ES-I3 (cell line): ENCODE measurements around the gene PHEX.

Experiments
- H3K36me3 ChIP-seq: 2 replicates; pipeline ENCODE4 v1.6.1; 2013; ENCODE audit warnings: mild to moderate bottlenecking, low read length, control low read depth, moderate library complexity; ENCODE audit not compliant: insufficient read depth
- H3K4me1 ChIP-seq: 2 replicates; pipeline ENCODE4 v1.6.1; 2013; ENCODE audit warnings: mild to moderate bottlenecking, control low read depth, low read length; ENCODE audit not compliant: insufficient read depth
- H3K9ac ChIP-seq: 2 replicates; pipeline ENCODE4 v1.6.1; 2013; ENCODE audit warnings: low read depth, mild to moderate bottlenecking, low read length, moderate library complexity
- H3K9me3 ChIP-seq: 2 replicates; pipeline ENCODE4 v1.6.1; 2013; ENCODE audit warnings: mild to moderate bottlenecking, low read length, moderate library complexity; ENCODE audit not compliant: control insufficient read depth, insufficient read depth

The PHEX gene

DNA sequence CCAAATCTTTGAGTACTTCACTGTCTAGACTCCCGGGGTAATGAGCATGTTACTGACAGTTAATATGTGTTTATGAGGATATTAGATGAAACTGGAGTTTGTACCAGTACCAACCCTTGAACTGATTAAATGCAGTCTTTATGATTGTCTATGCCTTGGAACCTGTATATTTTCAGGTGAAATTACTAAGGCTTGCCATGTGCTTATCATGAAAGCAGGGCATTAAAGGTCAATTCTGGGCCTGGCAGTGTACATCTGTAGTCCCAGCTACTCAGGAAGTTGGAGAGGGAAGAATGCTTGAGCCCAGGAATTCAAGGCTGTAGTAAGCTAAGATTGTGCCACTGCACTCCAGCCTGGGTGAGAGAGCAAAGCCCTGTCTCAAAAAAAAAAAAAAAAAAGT is 27.6 kb downstream of the PHEX start:
- Histone ChIP-seq H3K36me3 (no peaks in the 10 kb centered on the region), H3K9me3 (no peaks in the 10 kb centered on the region), H3K4me1 (peaks cover 13% of the 10 kb centered on the region), H3K9ac (no peak overlapping the region)

DNA sequence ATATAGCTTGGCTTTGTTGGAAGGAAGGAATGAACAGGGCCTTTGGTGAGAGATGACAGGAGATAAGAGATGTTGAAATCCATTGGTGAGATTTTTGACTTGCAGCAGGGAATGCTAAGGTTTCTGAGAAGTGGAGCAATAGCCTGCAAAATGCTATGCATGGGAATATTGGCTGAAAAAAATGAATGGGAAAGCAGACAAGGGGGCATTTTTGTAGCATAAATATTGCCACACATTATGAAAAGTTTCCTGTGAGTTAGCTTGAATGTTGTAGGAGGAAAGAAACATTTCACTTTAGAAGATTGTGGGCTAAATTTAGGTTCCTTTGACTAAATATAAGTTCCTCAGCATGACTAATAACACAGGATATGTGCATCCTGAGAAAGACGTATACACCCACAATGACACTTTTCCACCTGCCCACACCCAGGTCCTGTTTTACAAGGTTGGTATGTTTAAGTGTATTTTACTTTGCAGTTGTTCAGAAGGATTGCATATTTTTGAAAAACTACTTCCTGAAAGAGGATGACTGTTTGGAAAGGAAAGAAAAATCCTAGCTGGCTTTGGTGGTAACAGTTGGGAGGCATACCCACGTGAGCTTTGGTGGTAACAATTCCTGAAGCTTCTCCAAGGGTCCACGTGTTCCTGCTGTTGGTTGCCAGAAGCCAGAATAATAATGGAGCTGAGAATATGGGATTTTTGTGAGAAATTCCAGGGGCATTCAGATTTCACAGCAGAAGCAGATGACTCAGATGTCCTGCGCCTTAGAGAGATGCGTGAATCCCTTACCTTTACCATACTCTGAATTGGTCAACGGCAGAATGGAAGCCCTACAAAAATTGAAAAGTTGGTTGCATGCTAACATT is 28.5 kb downstream of the PHEX start:
- H3K9ac ChIP-seq: no peak overlapping the region
- no peaks in the 10 kb centered on the region for H3K36me3 ChIP-seq
- H3K9me3 ChIP-seq: no peaks in the 10 kb centered on the region
- H3K4me1 ChIP-seq: peaks cover 13% of the 10 kb centered on the region

DNA sequence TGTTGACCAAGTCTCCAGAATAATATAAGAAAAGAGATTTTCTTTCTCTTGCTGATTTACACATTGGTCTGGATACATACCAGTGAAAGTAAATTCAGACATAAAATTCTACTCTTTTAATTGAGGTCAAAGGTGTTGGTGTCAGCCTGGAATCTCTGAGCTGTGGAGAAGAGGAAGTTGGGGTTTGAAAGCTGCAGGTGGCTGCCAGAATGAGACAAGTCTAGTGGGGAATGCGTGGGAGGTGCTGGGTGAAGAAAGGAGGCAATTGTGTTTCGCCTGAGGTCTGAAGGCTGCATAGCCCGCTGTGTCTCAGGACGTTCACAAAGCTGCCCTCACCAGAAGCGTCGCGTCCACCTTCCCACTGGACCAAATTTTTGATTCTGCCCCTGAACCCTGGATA is 31.2 kb downstream of the PHEX start:
- Histone ChIP-seq H3K36me3 (no peaks in the 10 kb centered on the region), H3K9ac (no peak overlapping the region)

DNA sequence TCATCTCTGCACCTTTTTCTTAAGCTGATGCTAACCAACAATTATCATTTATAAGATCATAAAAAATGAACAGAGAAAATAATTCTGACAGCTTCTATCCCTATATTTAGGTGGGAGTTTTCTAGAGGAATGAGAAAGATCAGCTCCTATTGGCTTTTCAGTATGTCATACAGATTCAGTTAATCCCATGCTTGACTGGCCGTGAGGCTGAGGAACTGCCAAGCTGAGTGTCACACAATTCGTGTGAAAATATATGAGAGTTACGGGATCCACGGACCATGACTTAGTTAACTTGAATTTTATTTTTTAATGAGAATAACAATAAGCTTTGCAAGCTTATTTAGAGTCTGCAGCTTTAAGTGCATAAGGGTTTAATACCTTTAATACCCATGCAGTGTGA is 37.5 kb downstream of the PHEX start:
- no peaks in the 10 kb centered on the region for H3K9me3 ChIP-seq
- no peaks in the 10 kb centered on the region for H3K36me3 ChIP-seq
- H3K4me1 ChIP-seq: 0 out of 2 replicates have a peak, but pooled peaks cover 5% of the 10 kb centered on the region
- no peak overlapping the region for H3K9ac ChIP-seq

More for the DNA sequence above, 31.2 kb downstream of the PHEX start:
- no peaks in the 10 kb centered on the region for H3K9me3 ChIP-seq
- peaks cover 13% of the 10 kb centered on the region for H3K4me1 ChIP-seq

DNA sequence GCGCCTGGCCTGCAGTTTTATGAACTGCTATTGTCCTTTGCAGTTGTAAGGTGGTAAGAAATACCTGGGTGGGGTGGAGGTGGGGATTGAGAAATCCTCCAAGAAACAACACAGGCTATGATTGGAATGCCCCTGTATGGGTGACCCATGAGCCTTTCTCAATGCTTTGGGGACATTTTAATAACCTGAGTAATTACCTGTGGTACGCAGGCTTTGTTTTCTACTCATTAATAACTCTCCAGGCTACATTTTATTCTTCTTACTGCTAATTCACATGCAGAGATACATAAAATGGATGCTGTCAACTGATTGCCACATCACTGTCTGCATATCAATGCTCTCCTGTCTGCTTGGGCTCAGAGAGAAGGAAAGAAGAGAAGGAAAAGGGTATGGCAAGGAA is 41.8 kb downstream of the PHEX start:
- H3K9me3 ChIP-seq: no peaks in the 10 kb centered on the region
- no peaks in the 10 kb centered on the region for H3K36me3 ChIP-seq
- peaks cover 14% of the 10 kb centered on the region; the same call in 1 of the 2 replicates for H3K4me1 ChIP-seq
- H3K9ac ChIP-seq: no peak overlapping the region

DNA sequence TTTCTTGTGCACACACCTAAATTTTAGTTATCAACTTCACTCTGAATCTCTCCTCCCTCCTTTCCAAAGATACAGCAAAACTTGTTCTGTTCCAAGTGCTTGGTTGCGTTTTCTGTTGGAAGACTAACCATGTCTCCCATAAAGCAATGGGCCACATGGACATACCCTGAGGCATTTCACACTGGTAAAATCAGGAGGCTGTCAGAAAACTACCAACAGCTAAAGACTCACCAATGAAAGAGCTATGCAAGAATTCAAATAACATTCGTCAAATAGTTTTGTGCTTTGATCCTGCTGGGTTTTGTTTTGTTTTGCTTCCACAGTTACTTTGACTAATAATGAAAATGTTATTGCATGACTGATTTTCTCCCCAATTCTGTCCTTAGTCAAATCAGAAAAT is 46.0 kb downstream of the PHEX start:
- H3K9me3 ChIP-seq: no peaks in the 10 kb centered on the region
- H3K9ac ChIP-seq: no peak overlapping the region
- H3K4me1 ChIP-seq: peaks cover 11% of the 10 kb centered on the region; the same call in 1 of the 2 replicates
- H3K36me3 ChIP-seq: no peaks in the 10 kb centered on the region

DNA sequence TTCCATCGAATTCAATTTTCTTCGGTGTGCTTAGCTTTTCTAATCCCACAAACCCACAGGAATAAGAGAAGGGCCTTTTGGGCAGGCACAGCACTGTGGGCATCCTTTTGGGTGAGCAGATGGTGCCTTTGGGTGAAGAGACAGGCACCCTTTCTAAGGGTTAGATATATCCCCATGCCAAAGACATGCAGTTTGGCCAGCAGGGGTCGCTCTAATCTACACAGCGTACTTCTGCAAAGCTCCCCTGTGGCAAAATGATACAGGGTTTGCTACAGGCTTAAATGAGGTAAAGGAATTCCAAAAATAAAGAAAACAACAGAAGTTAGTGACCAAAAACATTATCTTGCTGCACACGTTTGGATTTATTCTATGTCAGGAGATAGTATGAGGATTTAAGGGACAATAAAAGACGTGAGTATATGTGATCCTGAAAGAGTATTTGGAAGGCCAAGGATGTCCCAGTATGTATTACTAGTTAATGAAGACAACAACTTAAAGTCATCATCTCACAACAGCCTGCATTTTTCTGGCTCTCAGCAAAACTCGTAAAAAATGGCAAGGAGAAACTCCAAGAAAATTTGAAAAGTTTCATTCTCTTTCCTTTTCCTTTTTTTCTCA is 49.5 kb downstream of the PHEX start:
- Histone ChIP-seq H3K9ac (no peak overlapping the region), H3K9me3 (no peaks in the 10 kb centered on the region), H3K36me3 (no peaks in the 10 kb centered on the region), H3K4me1 (peaks cover 9% of the 10 kb centered on the region; the same call in 1 of the 2 replicates)

DNA sequence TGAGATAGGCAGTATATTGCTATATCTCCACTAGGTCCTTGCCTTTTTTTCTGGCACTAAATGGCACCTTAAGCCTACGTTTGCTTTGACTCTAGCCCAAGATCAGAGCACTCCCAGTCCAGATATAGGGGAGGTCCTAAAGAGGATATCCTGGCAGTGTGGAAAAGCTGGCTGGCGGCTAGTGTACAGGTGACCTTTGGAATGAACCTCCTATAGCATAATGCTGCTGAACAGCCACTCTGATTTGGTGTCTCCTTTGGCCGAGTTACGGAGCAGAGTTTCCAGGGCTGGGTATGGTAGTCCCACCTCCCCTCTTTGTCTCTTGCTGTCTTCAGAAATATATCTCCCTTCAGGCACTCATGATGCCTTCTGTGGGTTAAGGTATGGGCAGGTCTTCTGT is 53.9 kb downstream of the PHEX start:
- Histone ChIP-seq H3K36me3 (no peaks in the 10 kb centered on the region), H3K9ac (no peak overlapping the region), H3K9me3 (no peaks in the 10 kb centered on the region)

DNA sequence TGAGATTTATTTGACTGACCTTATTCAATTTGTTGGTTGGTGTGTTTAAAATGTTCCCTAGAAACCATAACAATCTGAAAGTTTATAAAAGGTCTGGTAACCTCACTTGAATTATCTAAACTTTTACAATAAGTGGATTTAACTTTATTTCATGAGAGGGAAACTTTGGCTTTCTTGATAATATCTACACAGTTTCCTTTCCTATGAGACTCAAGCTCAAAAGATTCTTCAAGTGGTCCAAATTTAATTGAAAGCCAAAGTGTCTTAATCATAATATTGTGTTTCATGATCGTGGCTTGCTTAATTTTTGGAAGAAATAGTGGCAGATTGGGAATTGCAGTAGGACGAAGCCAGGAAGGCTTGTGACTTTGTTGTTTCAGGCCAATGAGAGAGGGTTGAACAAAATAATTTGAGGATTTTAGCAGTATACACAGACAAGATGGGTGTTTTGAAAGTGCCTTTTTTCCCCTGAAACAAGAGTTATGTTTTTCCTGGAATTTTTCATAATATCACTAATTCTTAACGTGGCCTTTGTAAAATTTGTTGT is 55.0 kb downstream of the PHEX start:
- no peak overlapping the region for H3K9ac ChIP-seq
- no peaks in the 10 kb centered on the region for H3K36me3 ChIP-seq
- H3K9me3 ChIP-seq: no peaks in the 10 kb centered on the region
- H3K4me1 ChIP-seq: no peaks in the 10 kb centered on the region

More for the DNA sequence above, 53.9 kb downstream of the PHEX start:
- H3K4me1 ChIP-seq: no peaks in the 10 kb centered on the region

DNA sequence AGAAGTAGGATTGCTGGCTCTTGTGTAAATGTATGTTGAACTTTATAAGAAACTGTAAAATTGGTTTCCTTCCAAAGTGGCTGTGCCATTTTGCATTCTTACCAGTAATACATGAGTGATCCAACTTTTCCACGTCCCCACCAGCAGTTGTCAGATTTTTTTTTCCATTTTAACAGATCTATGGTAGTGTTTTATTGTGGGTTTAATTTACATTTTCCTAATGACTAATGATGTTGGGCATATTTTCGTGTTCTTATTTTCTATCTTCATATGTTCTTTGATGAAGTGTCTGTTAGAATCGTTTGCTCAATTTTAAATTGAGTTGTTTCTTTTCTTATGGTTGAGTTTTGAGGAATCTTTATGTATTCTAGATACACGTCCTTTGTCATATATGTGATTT is 56.2 kb downstream of the PHEX start:
- Histone ChIP-seq H3K9ac (no peak overlapping the region), H3K36me3 (no peaks in the 10 kb centered on the region), H3K9me3 (no peaks in the 10 kb centered on the region), H3K4me1 (no peaks in the 10 kb centered on the region)

DNA sequence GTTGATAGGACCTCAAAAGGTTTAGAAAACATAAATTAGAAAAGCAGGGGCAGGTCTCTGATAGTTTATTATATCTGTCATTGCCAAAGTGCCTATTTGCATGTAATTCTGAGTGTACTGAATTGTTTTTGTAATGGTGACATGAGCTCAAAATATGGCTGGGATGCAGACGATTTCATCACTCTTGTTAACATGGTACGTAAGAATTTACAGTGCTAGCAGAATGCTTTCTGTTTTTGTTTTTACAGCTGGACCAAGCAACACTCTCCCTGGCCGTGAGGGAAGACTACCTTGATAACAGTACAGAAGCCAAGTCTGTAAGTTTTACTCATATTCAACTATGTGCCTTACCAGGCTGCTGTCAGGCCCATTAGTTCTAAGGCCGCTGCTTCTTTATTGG is 58.1 kb downstream of the PHEX start:
- Histone ChIP-seq H3K9ac (no peak overlapping the region), H3K4me1 (peaks cover 9% of the 10 kb centered on the region; the same call in 1 of the 2 replicates), H3K36me3 (no peaks in the 10 kb centered on the region), H3K9me3 (no peaks in the 10 kb centered on the region)

DNA sequence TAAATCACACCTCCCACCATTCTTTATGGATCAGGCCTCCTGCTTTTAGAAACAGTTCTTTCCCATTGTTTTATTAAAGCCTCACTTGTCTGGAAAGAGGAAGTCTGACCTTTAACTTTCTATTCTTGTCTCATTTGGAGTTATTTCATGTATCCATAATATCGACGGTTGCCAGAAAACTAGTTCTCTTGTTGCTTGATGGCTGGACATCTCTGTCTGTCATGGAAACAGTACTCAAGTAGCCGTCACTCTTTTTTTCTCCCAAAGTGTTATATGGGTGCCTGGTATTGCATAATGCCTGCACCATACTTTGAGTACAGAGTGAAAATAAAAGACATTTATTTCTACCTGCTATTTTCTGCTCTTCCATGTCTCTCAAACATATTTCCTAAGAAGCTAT is 61.4 kb downstream of the PHEX start:
- Histone ChIP-seq H3K36me3 (no peaks in the 10 kb centered on the region), H3K9me3 (no peaks in the 10 kb centered on the region), H3K9ac (no peak overlapping the region), H3K4me1 (peaks cover 10% of the 10 kb centered on the region; the same call in 1 of the 2 replicates)

DNA sequence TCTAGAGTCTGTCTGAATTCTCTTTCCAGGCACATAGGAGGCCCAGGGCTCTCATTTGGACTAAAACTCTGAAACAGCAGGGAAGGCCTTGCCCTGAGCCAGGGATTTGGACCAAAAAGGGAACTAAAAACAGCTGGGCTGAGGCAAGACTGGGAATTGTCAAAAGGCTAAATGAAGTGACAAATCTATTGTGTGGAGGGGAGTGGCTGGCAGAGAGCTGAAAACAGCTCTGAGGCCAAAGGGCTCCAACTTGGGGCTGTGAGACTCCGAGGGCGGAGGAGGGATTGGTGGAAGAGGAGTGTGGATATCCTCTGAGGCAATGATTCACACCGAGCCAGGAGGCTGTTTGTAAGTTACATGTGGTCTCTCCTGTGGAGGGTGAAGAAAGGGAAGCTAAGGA is 63.2 kb downstream of the PHEX start:
- Histone ChIP-seq H3K4me1 (peaks cover 10% of the 10 kb centered on the region; the same call in 1 of the 2 replicates), H3K36me3 (no peaks in the 10 kb centered on the region), H3K9me3 (no peaks in the 10 kb centered on the region), H3K9ac (no peak overlapping the region)

DNA sequence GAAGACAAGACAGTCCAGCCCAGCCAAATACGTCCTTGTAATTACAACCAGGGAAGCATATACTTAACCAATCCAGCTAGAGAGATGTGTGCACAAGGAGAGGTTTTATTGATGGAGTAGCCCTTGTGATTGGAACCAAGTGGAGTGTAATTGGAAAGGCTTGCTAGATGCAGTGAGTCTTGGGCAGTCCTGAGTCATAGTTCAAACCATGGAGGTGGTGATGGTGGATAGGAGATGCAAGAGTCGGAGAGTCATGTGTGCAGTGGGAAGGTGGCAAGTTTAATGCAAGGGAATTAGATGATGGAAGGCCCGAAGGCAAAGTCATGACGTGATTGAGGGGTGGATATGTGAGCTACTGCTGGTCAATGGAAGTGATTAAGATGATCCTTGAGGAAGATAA is 63.7 kb downstream of the PHEX start:
- H3K9me3 ChIP-seq: no peaks in the 10 kb centered on the region

More for the DNA sequence above, 63.7 kb downstream of the PHEX start:
- Histone ChIP-seq H3K36me3 (no peaks in the 10 kb centered on the region), H3K9ac (no peak overlapping the region), H3K4me1 (peaks cover 10% of the 10 kb centered on the region; the same call in 1 of the 2 replicates)
